Measurements from ENCODE around the gene CYSTM1.

DNA sequence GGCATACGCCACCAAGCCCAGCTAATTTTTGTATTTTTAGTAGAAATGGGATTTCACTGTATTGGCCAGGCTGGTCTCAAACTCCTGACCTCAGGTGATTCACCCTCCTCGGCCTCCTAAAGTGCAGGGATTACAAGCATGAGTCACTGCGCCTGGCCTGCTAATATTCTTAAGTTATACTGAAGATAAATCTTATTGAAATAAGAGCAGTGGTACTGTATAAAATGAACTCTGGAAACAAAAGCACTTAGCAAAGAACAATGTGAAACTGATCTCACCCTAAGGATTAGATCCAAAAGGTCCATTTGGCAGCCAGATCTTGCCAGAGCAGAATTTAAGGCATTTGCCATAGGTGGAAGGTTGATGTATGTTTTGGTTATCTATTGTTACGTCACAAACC is 27.1 kb downstream of the CYSTM1 start:
- TF ChIP-seq EZH2phosphoT487 (IDR thresholded peaks at IDR 0.05; ENCODE audit: insufficient read depth, low read depth) (no peak), EZH2 (IDR thresholded peaks at IDR 0.05; ENCODE audit: insufficient read depth, poor library complexity, severe bottlenecking) (no peak)

Data from GM23248 (cell line).